Measurements from ENCODE around the gene GPR17.

GPR17 gene, protein sequence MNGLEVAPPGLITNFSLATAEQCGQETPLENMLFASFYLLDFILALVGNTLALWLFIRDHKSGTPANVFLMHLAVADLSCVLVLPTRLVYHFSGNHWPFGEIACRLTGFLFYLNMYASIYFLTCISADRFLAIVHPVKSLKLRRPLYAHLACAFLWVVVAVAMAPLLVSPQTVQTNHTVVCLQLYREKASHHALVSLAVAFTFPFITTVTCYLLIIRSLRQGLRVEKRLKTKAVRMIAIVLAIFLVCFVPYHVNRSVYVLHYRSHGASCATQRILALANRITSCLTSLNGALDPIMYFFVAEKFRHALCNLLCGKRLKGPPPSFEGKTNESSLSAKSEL

DNA sequence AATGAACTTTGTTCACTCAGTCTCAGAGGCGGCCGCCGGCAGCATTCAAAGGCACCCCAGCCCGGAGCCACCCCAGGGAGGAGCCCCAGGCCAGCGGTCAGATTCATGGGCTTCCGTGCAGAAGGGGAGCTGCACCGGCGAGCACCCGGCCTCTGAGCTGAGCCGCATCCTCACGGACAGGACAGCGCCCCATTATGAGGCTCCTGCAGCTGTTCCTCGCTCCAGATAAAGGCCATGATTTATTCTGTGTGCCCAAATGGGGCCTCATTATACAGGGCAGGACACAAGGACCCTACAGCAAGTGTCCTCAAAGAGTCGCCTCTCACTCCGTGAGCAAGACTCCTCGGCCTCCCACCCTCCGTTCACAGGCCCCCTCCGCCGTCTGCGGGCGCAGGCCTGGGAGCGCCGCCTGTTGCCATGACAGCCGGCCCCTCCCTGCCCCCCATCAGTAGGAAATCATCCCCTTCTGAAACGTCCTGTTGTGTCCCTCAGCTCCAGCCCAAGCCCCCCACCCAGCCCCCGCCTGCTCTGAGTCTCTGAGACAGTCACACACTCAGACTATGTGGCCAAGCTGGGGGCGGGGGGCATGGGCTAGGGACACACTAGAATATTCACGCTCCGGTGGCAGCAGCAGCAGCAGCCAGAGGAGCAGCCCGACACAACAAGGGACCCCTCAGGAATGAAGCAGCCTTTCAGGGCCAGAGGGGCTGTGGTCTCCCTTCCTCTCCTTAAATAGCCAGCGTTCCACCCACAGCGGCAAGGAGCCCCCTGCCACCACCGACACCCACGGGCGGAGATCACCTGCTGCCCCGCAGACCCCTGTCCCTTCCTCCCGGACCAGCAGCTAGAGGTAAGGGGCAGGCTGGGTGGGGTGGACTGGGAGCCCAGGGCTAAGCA is at the start of gene GPR17:
GPR17 (plus strand) TSS at position 759 of the 897 bp plus-strand sequence. CDS start 4,583 bp downstream, outside the sequence.
- no peak for DNase-seq (ENCODE audit: low read depth in 2 of 2)

DNA sequence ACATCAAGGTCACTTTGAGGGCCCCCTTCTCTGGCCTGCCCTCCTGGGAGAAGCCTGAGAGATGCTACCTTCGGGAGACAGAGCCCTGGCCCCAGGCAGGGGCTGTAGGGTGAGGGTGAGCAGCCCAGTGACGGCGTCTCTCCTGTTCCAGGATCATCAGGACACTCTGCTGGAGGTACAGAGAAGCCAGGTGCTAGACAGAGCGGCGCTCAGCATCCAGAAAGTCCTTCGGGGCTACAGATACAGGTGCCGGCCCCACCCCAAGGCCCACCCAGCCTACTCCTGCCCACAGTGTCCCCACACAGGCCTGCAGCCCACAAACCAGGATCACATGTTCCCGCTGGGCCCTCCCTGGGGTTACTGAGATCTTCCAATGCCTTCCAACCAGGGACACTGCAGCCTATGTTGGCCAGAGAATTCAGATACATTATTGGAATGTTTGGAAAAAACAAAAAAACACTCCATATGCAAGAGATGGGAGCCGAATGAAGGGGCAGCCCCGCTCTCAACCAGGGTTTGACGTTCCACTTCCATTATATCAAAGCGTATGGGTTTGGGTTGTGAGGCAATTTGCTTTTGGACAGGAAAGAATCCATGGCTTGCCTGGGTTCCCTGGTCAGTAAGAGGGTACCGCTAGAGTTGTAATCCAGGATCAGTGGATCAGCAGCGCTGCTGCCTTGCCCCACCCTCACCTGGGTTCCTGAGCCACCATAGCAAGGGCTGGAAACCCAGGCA is 49.5 kb upstream of the GPR17 start:
- no peak for DNase-seq (ENCODE audit: low read depth in 2 of 2)

GRCh38 chr2:127597046-127597983 is 48.6 kb upstream of the GPR17 start:
- no peak for DNase-seq (ENCODE audit: low read depth in 2 of 2)

- no peak for DNase-seq (ENCODE audit: low read depth in 2 of 2)
These were observed 48.0 kb upstream of the GPR17 start for GRCh38 chr2:127597984-127598380.

- DNase-seq (ENCODE audit: low read depth in 2 of 2), result no peak
These were observed 47.2 kb upstream of the GPR17 start for GRCh38 chr2:127598711-127599110.

- no peak for DNase-seq (ENCODE audit: low read depth in 2 of 2)
These were observed 46.7 kb upstream of the GPR17 start for GRCh38 chr2:127599211-127599610.

DNA sequence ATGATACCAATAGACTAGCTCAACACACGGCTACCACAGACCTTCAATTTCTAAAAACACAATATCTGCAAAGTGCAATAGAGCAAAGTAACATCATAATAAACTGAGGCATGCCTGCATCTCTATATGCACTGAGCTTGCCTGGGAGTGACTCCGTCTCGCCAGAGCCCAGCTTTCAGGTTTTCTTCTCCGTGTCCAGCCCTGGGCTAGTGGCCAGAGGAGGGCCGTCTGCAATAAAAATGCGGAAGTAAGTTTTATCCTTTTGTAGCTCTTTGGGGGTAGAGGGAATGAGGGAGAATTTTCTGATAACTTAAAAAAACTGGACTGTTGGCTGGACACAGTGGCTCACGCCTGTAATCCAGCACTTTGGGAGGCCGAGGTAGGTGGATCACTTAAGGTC is 41.0 kb upstream of the GPR17 start:
- no peak for DNase-seq (ENCODE audit: low read depth in 2 of 2)

DNA sequence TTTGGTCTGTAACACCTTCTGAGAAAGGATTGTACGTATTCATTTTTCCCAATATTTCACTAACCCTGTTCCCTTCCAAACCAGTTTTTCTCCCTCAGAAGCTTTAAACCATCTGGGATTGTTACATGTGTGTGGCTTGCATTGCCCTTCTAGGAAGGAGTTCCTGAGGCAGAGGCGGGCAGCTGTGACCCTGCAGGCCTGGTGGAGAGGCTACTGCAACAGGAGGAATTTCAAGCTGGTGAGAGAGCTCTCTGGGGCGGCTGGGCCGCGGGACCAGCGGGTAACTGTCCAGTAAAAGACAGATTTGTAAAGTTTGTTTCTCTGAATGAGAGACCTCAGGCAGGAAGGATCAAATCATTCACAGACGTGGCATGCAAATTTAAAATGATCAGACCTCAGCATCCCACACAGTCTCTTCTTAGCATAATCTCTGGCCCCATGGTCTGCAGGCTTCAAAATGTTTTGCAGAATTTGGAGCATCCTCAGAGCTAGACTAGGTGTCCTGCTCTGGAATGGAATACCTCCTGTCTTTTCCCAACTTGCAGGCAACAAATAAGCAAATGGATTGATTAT is 40.2 kb upstream of the GPR17 start:
- no peak for DNase-seq (ENCODE audit: low read depth in 2 of 2)

GRCh38 chr2:127606625-127607398 is 39.1 kb upstream of the GPR17 start:
- no peak for DNase-seq (ENCODE audit: low read depth in 2 of 2)

GRCh38 chr2:127607399-127607908 is 38.5 kb upstream of the GPR17 start:
- no peak for DNase-seq (ENCODE audit: low read depth in 2 of 2)

GRCh38 chr2:127608061-127609030 is 37.6 kb upstream of the GPR17 start:
- no peak for DNase-seq (ENCODE audit: low read depth in 2 of 2)

DNA sequence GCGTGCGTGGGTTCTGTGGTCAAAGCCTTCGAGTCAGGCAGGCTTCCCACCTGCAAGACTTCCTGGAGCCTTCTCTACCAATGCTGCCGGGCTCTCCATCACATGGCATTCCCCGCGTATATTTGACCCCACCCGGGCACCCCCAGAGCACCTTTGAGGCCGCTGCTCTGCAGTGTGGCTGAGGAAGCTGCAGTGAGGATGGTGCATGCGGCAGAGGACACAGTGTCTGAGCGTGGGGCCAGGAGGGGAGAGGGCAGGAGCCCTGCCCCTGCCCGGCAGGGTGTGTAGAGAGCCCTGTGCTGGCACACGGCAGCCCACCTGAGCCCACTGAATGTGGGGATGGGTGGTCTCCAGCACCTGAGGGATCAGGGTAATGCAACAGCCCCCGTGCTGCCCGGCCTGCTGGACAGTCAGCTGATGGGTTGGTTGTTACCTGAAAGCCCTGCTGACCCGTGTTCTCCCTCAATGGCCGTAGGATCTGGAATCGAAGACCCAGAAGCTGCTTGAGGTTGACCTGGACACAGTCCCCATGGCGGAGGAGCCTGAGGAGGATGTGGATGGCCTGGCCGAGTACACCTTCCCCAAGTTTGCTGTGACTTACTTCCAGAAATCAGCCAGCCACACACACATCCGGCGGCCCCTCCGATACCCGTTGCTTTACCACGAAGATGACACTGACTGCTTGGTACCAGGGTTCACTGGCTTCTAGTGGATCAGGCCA is 36.8 kb upstream of the GPR17 start:
- no peak for DNase-seq (ENCODE audit: low read depth in 2 of 2)

DNA sequence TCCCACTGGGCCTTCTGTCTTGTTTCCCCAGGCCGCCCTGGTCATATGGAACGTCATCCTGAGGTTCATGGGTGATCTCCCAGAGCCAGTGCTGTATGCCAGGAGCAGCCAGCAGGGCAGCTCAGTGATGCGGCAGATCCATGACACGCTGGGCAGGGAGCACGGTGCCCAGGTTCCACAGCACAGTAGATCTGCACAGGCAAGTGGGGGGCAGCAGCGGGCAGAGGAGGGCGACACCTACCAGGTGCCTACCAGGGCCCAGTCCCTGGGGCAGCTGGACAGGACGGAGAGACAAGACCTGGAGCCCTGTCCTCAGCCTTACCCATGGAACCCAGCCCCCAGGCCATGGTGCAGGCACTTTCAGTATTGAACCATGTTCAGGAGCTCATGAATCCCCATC is 36.1 kb upstream of the GPR17 start:
- no peak for DNase-seq (ENCODE audit: low read depth in 2 of 2)

DNA sequence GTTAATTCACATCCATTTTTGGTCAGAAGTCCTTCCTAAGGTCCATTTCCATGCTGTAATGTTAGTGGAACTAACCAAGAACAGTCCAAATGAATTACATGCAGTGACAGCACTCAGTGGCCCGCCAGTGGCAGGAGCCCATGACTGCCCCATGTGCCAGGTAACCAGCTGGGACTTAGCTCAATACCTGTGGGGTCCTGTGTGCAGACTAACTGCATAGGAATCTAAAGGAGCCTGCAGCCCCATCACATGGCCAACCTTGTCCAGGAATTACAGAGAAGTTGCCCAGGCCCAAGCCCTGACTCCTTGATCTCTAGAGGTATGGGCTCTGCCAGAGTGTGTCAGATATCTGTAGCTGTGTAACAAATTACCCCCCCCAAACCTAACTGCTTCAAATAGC is 35.4 kb upstream of the GPR17 start:
- no peak for DNase-seq (ENCODE audit: low read depth in 2 of 2)

DNA sequence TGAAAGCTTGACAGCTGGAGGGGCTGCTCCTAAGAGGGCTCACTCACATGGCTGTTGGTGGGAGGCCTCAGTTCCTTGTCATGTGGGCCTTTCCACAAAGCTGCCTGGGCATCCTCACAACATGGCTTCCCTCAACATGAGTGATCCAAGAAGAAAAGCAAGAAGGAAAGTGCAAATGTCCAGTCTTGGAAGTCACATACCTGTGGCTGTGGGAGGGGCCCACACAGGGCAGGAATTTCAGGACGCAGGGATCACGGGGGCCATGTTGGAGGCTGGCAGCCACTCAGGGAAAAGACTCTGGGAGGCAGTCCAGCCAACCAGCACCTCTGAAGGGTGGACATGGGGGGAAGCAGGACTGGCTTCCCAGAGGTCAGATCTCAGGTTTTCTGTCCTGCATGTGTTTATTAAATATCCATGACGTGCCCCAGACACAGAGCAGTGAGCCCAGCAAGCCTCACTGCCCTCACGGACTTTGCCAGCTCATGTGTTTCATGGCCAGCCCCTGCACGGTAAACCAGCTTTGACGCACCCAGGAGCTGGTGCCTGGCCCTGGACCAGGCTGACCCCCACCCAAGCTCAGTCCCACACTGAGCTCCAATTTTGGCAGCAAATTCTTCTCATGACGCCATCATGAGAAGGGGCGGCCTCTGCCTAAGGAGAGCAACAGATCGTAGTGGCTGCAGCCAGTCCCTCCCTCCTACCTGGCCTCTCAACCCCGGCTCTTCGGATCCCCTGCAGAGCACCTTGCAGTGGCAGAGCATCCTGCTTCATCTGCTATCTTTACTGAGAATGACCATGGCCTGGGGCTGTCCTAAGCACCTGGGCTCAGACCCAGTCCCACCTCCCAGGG is 34.7 kb upstream of the GPR17 start:
- DNase-seq (ENCODE audit: low read depth in 2 of 2), result no peak

GRCh38 chr2:127612111-127612822 is 33.7 kb upstream of the GPR17 start:
- no peak for DNase-seq (ENCODE audit: low read depth in 2 of 2)
